HepG2 (cell line): ENCODE results near the gene ALOXE3. TPM values are rescaled to one million over a fixed set of nuclear protein-coding genes. Genes with fewer than 3 reads are reported as not detected.
A peak's percentile ranks its signal among the peaks of the same experiment; 100 is the strongest.

Source experiments
- KDM2A ChIP-seq: sonication (generic); formaldehyde crosslinking; IDR thresholded peaks from 2 replicates; pipeline ENCODE4 v1.4.0; 2020; ENCODE audit warnings: low read depth, missing genetic modification reagents, borderline replicate concordance
- RAD21 ChIP-seq: fragments of 450-650 bp; formaldehyde crosslinking; IDR thresholded peaks from 2 replicates; pipeline ENCODE4 v1.5.0; 2020; ENCODE audit warnings: mild to moderate bottlenecking
- SIX4 ChIP-seq: sonication (generic); formaldehyde crosslinking; IDR thresholded peaks from 2 replicates; pipeline ENCODE4 v1.4.0; 2020; ENCODE audit warnings: missing genetic modification reagents
- TBX2 ChIP-seq: sonication (generic); formaldehyde crosslinking; IDR thresholded peaks from 2 replicates; pipeline ENCODE4 v1.5.0; 2020; ENCODE audit warnings: missing genetic modification reagents, mild to moderate bottlenecking, borderline replicate concordance
- ZNF337 ChIP-seq: sonication (generic); formaldehyde crosslinking; IDR thresholded peaks from 2 replicates; pipeline ENCODE4 v1.5.1; 2020; ENCODE audit warnings: missing genetic modification reagents, low read depth, mild to moderate bottlenecking, borderline replicate concordance
- ZNF839 ChIP-seq: sonication (generic); formaldehyde crosslinking; IDR thresholded peaks from 2 replicates; pipeline ENCODE4 v1.4.0; 2020; ENCODE audit warnings: missing genetic modification reagents, mild to moderate bottlenecking, borderline replicate concordance
- polyA plus RNA-seq, 8 experiments: library from polyadenylated mRNA; depleted of rRNA in 3 of 8; stranded (reverse) in 7 of 8; unstranded in 1 of 8; fragments of >200 nt; fragmentation: Illumina TruSeq in 4 of 8; extraction: Trizol in 4 of 8; gene quantifications; 2 replicates each; pipeline versions ENCODE4 v1.2.1 to v1.2.3, GENCODE V29; 2011 to 2016; ENCODE audit warnings: low read depth in 4 of 8, missing spikeins in 1 of 8, mixed read lengths in 1 of 8; ENCODE audit not compliant: insufficient read depth in 1 of 8
- total RNA-seq, 5 experiments: library from RNA; depleted of rRNA; stranded (reverse); fragments of >200 nt; fragmentation: Illumina TruSeq; extraction: Trizol; gene quantifications; 2 replicates each; pipeline ENCODE4 v1.2.3, GENCODE V29; 2016; ENCODE audit warnings: low read depth in 1 of 5
- TF ChIP-seq, protein P1 (sequence below): sonication (generic); formaldehyde crosslinking; conservative IDR thresholded peaks from 2 replicates; pipeline ENCODE4 v1.5.0; 2020; ENCODE audit warnings: missing genetic modification reagents
- TF ChIP-seq, protein P2 (sequence below), 2 experiments: fragments of 450-650 bp in 1 of 2; sonication (generic) in 1 of 2; formaldehyde crosslinking in 1 of 2; IDR thresholded peaks; 2 replicates each; pipeline versions ENCODE4 v1.6.1 to v1.8.0; 2016 to 2022; ENCODE audit warnings: antibody characterized with exemption in 1 of 2, mild to moderate bottlenecking in 1 of 2, missing genetic modification reagents in 1 of 2
- TF ChIP-seq, protein P3 (sequence below): sonication (generic); formaldehyde crosslinking; IDR thresholded peaks from 2 replicates; pipeline ENCODE4 v1.5.0; 2020; ENCODE audit warnings: missing genetic modification reagents, mild to moderate bottlenecking, borderline replicate concordance

ALOXE3 gene
- total and polyA plus RNA-seq, 2 of the 13 experiments (the other 11 are each of a cell fraction or from before 2014, with no cell fraction given) = 0.07 TPM; not detected in 1

DNA sequence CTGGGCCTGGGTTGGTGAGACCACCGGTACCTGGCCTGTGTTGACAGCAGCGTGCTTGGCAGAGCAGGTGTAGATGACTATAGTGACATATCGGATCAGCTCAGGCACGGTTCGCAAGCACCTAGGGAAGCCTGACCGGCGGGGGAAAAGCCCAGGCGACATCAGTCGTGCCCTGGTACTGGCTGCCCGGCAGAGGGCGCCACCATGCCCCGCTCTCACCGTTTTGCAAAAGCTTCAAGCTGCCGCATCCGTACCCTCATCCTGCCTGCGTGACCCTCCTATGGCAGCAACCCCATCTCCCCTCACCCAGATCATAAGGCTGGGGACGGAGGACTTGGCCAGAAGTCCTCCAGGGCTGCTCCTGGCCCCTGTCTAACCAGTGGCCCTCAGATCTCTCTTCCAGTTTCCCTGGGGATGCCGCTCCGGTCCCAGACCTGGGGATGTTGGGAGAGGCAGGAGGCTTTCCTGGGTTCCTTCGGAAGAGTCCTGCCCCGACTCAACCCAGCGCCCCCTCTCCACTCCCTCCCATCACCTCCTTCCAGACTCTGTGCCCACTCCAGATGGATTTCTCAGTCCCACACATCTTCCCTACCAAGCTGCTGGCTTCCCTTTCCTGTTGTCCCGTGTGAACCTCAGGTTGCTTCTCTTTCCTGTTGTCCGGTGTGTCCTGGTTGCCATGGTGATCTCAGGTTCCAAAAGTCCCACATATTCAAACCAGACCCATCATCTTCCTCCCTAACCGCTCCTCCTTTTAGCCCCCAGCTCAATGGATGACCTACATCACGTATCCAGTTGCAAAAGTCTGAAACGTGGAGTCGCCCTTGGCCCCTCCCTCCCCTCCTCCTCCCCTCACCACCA is 44.5 kb downstream of the ALOXE3 start (continued):
- 0 out of 2 replicates have a peak, but pooled peaks have one; percentile 21 for TF ChIP-seq TBX2 (CRISPR knock-in tag)
- TF ChIP-seq SIX4 = no peak
- 0 out of 2 replicates have a peak, but pooled peaks have one; percentile 40 for TF ChIP-seq RAD21 (CRISPR knock-in tag)
- no peak for TF ChIP-seq ZNF337 (CRISPR knock-in tag)
- TF ChIP-seq, protein P1, sequence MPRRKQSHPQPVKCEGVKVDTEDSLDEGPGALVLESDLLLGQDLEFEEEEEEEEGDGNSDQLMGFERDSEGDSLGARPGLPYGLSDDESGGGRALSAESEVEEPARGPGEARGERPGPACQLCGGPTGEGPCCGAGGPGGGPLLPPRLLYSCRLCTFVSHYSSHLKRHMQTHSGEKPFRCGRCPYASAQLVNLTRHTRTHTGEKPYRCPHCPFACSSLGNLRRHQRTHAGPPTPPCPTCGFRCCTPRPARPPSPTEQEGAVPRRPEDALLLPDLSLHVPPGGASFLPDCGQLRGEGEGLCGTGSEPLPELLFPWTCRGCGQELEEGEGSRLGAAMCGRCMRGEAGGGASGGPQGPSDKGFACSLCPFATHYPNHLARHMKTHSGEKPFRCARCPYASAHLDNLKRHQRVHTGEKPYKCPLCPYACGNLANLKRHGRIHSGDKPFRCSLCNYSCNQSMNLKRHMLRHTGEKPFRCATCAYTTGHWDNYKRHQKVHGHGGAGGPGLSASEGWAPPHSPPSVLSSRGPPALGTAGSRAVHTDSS (CRISPR knock-in tag) = no peak
- TF ChIP-seq ZNF839 (CRISPR knock-in tag) = 0 out of 2 replicates have a peak, but pooled peaks have one; percentile 22
- TF ChIP-seq, protein P2, sequence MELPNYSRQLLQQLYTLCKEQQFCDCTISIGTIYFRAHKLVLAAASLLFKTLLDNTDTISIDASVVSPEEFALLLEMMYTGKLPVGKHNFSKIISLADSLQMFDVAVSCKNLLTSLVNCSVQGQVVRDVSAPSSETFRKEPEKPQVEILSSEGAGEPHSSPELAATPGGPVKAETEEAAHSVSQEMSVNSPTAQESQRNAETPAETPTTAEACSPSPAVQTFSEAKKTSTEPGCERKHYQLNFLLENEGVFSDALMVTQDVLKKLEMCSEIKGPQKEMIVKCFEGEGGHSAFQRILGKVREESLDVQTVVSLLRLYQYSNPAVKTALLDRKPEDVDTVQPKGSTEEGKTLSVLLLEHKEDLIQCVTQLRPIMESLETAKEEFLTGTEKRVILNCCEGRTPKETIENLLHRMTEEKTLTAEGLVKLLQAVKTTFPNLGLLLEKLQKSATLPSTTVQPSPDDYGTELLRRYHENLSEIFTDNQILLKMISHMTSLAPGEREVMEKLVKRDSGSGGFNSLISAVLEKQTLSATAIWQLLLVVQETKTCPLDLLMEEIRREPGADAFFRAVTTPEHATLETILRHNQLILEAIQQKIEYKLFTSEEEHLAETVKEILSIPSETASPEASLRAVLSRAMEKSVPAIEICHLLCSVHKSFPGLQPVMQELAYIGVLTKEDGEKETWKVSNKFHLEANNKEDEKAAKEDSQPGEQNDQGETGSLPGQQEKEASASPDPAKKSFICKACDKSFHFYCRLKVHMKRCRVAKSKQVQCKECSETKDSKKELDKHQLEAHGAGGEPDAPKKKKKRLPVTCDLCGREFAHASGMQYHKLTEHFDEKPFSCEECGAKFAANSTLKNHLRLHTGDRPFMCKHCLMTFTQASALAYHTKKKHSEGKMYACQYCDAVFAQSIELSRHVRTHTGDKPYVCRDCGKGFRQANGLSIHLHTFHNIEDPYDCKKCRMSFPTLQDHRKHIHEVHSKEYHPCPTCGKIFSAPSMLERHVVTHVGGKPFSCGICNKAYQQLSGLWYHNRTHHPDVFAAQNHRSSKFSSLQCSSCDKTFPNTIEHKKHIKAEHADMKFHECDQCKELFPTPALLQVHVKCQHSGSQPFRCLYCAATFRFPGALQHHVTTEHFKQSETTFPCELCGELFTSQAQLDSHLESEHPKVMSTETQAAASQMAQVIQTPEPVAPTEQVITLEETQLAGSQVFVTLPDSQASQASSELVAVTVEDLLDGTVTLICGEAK (IDR thresholded peaks at IDR 0.05) = no peak
- TF ChIP-seq, protein P2 (CRISPR knock-in tag; IDR thresholded peaks at IDR 0.05) = 0 out of 2 replicates have a peak, but pooled peaks have one; percentile 23
- TF ChIP-seq, protein P3, sequence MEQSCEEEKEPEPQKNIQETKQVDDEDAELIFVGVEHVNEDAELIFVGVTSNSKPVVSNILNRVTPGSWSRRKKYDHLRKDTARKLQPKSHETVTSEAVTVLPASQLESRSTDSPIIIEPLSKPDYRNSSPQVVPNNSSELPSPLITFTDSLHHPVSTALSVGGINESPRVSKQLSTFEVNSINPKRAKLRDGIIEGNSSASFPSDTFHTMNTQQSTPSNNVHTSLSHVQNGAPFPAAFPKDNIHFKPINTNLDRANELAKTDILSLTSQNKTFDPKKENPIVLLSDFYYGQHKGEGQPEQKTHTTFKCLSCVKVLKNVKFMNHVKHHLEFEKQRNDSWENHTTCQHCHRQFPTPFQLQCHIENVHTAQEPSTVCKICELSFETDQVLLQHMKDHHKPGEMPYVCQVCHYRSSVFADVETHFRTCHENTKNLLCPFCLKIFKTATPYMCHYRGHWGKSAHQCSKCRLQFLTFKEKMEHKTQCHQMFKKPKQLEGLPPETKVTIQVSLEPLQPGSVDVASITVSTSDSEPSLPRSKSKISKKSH = no peak
- peak; percentile 93 for TF ChIP-seq KDM2A (CRISPR knock-in tag)
